Choroid plexus epithelial cell (primary cell): Measurements from ENCODE around the gene GMEB2.

ENCODE experiments used
- DNase-seq: peaks from one replicate; pipeline ENCODE4 v3.0.0-alpha.2; 2010; ENCODE audit warnings: low read depth
- H3K4me3 ChIP-seq: 2 replicates; pipeline ENCODE4 v1.5.1; 2011; ENCODE audit warnings: low read depth, mild to moderate bottlenecking, control low read depth, low read length, moderate library complexity
- TF ChIP-seq, protein P1 (sequence below): conservative IDR thresholded peaks from 2 replicates; pipeline ENCODE4 v1.5.1; 2011; ENCODE audit warnings: low read depth, mild to moderate bottlenecking, control low read depth, inconsistent platforms, low read length, moderate library complexity

Gene GMEB2

DNA sequence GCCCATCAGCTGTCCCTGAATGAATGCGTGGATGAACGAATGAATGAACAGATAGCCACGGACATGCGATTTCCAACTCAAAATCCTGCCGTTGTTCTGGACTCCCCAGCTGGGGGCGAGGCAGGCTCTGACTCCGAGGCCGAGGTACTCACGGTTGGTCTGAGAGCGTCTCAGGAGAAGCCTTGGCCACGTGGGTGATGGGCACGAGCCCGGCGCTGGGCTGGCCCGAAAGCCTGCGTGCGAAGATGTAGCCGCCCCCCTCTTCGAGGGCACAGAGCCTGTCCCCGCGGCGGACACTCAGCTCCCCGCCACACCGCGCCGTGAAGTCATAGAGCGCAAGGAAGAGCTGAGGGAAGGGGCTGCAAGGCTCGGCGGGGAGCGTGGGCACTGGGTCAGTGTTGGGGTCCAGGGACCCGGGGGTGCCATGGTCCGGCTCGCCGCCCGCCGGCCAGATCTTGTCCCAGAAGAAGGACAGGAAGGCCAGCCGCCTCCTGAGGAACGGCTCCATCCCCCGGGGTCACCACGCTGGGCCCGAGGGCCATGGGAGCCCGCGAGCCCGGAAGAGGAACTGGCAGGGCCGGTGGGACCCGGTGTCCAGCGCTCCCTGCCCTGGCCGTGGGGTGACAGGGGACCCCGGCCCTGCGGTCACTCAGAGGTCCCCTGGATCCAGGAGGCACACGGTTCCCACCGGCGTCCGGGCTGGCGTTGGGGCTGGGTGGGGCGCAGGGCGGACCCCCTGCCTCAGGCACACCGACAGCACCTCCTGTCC is 79.8 kb downstream of the GMEB2 start:
- no peak for DNase-seq
- TF ChIP-seq, protein P1, sequence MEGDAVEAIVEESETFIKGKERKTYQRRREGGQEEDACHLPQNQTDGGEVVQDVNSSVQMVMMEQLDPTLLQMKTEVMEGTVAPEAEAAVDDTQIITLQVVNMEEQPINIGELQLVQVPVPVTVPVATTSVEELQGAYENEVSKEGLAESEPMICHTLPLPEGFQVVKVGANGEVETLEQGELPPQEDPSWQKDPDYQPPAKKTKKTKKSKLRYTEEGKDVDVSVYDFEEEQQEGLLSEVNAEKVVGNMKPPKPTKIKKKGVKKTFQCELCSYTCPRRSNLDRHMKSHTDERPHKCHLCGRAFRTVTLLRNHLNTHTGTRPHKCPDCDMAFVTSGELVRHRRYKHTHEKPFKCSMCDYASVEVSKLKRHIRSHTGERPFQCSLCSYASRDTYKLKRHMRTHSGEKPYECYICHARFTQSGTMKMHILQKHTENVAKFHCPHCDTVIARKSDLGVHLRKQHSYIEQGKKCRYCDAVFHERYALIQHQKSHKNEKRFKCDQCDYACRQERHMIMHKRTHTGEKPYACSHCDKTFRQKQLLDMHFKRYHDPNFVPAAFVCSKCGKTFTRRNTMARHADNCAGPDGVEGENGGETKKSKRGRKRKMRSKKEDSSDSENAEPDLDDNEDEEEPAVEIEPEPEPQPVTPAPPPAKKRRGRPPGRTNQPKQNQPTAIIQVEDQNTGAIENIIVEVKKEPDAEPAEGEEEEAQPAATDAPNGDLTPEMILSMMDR = no peak
- H3K4me3 ChIP-seq = no peak overlapping the region

DNA sequence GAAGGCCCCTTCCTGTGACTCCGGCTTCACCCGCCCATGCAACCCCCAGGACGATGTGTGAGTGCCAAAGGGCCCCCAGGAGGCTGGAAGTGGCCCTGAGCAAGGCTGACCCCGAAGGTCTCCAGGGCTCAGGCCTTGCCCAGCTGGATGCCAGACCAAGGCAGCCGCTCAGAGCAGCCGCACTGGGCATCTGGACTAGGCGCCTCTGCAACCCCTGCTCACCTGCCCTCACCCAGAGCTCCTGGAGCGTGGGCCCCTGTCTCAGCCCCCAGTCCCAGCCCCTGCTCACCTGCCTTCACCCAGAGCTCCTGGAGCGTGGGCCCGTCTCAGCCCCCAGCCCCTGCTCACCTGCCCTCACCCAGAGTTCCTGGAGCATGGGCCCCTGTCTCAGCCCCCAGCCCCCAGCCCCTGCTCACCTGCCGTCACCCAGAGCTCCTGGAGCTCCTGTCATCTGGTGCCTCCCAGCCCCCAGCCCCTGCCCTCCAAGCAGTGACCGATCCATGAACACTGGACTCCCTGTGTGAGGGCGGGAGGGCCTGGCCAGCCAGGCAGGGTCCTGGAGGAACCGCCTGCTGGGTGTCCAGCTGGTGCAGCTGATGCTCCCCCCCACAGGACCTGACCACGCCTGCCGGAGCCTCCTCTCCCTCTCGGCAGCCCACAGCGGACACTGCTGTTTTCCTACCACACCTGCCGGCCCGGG is 80.5 kb downstream of the GMEB2 start:
- TF ChIP-seq, protein P1 = no peak
- DNase-seq = no peak
- no peak overlapping the region for H3K4me3 ChIP-seq

DNA sequence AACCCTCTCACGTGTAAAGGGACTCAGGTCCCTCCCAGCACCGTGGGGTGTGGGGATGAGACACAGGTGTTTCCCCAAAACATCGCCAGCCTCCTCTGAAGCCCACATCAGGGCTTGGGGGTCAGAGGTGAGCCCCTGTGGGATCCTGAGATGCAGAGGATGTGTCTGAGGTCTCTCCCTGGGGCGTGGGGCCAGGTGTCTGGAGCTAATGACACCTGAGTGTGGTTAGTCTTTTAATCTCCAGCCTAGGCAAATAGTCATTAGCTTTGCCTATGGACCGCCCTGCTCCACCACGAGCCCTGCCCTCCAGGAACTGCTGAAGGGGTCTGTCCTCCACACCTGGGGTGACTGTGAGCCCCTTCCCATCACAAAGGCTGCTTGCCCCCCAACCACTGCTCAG is 81.1 kb downstream of the GMEB2 start:
- DNase-seq = no peak
- H3K4me3 ChIP-seq = no peak overlapping the region
- TF ChIP-seq, protein P1 = no peak

DNA sequence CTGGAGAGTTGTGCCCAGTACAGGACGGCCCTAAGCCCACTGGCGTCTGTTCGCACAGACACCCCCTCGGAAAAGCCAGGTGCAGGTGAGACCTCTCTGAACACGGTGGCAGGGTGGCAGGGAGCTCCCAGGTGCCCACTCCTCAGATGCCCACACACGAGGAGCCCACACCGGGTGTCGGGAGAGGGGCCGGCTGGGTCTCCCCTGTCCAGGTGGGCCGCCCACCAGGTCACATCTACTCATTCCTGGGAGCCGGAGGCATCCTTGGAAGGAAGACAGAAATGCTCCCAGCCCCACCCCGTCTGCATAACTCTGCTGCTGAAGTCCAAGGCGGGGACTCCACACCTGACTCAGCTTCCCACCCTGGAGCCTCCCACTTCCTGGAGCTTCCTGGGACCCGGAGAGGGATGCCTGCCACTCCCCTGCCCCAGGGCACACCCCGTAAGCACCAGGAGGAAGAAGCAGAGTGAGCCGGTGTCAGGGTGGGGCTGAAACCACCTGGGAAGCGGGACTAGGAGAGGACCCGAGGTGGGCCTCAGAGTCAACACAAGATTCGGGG is 81.9 kb downstream of the GMEB2 start:
- TF ChIP-seq, protein P1 = no peak
- no peak for DNase-seq
- H3K4me3 ChIP-seq = no peak overlapping the region

DNA sequence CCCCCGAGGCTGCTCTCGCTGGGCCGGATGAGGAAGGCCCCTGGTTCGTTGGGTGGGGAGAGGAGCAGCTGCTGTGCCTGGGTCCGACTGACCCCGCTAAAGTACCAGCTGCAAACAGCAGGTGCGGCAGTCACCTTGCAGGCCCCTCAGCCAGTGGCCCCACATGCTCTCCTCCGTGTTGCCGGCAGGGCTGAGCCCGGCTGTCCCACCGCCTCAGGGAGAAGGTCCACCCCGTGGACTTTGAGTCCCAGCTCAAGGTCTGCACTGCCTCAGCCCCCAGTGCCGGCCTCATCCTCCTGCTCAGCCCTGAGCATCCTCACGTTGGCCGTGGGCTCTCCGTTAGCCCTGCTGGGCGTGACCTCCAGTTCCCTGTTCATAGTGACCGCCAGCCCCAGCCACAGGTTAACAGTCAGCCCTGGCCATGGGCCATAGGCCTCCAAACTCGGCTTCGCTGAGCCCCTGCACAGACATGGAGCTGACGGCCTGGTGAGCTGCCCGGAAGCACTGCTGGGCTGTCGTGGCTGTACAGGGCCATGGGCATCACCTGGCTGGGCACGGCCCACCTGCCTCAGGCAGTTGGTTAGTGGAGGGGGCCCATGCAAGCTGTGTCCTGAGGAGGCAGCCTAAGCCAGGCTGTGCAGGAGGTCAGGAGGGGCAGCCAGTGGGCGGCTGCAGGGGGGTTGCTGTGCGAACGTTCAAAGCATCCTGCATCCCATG is 82.5 kb downstream of the GMEB2 start:
- H3K4me3 ChIP-seq = no peak overlapping the region
- DNase-seq = no peak
- TF ChIP-seq, protein P1 = no peak

DNA sequence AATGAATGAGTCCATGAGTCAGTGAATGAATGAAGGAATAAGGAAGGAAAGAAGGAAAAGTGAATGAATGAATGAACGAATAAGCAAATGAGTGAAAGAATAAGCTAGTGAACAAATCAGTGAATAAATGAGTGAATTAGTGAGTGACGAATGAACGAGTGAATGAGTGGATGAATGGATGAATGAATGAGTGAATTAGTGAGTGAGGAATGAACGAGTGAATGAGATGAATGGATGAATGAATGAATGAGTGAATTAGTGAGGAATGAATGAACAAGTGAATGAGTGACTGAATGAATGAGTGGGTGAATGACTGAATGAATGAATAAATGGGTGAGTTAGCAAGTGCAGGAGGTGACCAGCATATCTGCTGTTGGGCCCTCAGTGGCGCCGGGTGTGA is 83.2 kb downstream of the GMEB2 start:
- no peak overlapping the region for H3K4me3 ChIP-seq
- no peak for DNase-seq
- TF ChIP-seq, protein P1 = no peak
